Gastroesophageal sphincter (tissue), 3 donors: ENCODE results near the gene GTF2A1.

Experiments used
- CTCF ChIP-seq, 4 experiments: fragments of 200-600 bp in 2 of 4; fragments of 450-650 bp in 2 of 4; sonication (generic) in 1 of 4; IDR thresholded peaks; one replicate each; pipeline ENCODE4 v1.5.1; 2017 to 2019; ENCODE audit warnings: antibody characterized with exemption in 4 of 4, mild to moderate bottlenecking in 2 of 4, moderate library complexity in 2 of 4
- EP300 ChIP-seq: sonication (generic); formaldehyde crosslinking; IDR thresholded peaks from one replicate; pipeline ENCODE4 v1.6.1; 2017; ENCODE audit warnings: antibody characterized with exemption, mild to moderate bottlenecking
- POLR2A ChIP-seq, 2 donors: fragments of 450-650 bp; IDR thresholded peaks; one replicate each; pipeline ENCODE4 v1.6.1; 2017; ENCODE audit warnings: antibody characterized with exemption in 2 of 2, mild to moderate bottlenecking in 2 of 2, moderate library complexity in 1 of 2

GRCh38 chr14:81133400-81133799 is 87.4 kb downstream of the GTF2A1 start:
- TF ChIP-seq CTCF (IDR thresholded peaks at IDR 0.05) (no peak), EP300 (no peak), POLR2A (IDR thresholded peaks at IDR 0.05) (no peak)
